Heart left ventricle (tissue), 16 donors: ENCODE results near the gene ELAVL2. TPM values are rescaled to one million over a fixed set of nuclear protein-coding genes. Genes with fewer than 3 reads are reported as not detected.

Experiments
- ATAC-seq, 4 donors: fragments of 200-7000 bp; cut with Tn5 transposase; one replicate each; pipeline ENCODE4 v1.9.1; 2020 to 2022; ENCODE audit warnings: moderate library complexity in 4 of 4, mild to moderate bottlenecking in 3 of 4, moderate number of reproducible peaks in 1 of 4
- DNase-seq, 5 donors: peaks; one replicate each; pipeline ENCODE4 v3.0.0-alpha.2; 2020
- H3K27ac ChIP-seq, 12 donors: fragments of 200-600 bp; sonication (generic) in 4 of 12; one replicate each; pipeline versions ENCODE4 v1.5.0 to v1.8.0; 2016 to 2022; ENCODE audit warnings: mild to moderate bottlenecking in 2 of 12
- H3K27me3 ChIP-seq, 9 donors: fragments of 200-600 bp; sonication (generic) in 2 of 9; one replicate each; pipeline versions ENCODE4 v1.5.1 to v1.8.0; 2016 to 2022; ENCODE audit warnings: mild to moderate bottlenecking in 3 of 9
- H3K36me3 ChIP-seq, 9 donors: fragments of 200-600 bp; sonication (generic) in 2 of 9; one replicate each; pipeline versions ENCODE4 v1.5.0 to v1.8.0; 2018 to 2022; ENCODE audit warnings: mild to moderate bottlenecking in 2 of 9
- H3K4me1 ChIP-seq, 12 donors: fragments of 200-600 bp; sonication (generic) in 4 of 12; one replicate each; pipeline versions ENCODE4 v1.5.0 to v1.8.0; 2016 to 2022; ENCODE audit warnings: mild to moderate bottlenecking in 3 of 12
- H3K4me3 ChIP-seq, 12 donors: fragments of 200-600 bp; sonication (generic) in 4 of 12; one replicate each; pipeline versions ENCODE4 v1.5.0 to v1.8.0; 2017 to 2022; ENCODE audit warnings: mild to moderate bottlenecking in 9 of 12, moderate library complexity in 4 of 12
- H3K9me3 ChIP-seq, 12 donors: fragments of 200-600 bp; sonication (generic) in 4 of 12; one replicate each; pipeline versions ENCODE4 v1.5.0 to v1.8.0; 2016 to 2022; ENCODE audit warnings: mild to moderate bottlenecking in 1 of 12
- CTCF ChIP-seq, 12 donors: fragments of 200-600 bp; sonication (generic) in 4 of 12; IDR thresholded peaks; one replicate each; pipeline versions ENCODE4 v1.5.0 to v1.8.0; 2018 to 2022; ENCODE audit warnings: antibody characterized with exemption in 12 of 12, mild to moderate bottlenecking in 5 of 12
- POLR2A ChIP-seq, 2 donors: fragments of 450-650 bp; IDR thresholded peaks; one replicate each; pipeline ENCODE4 v1.6.1; 2017; ENCODE audit warnings: antibody characterized with exemption in 2 of 2, mild to moderate bottlenecking in 2 of 2, moderate library complexity in 2 of 2
- WGBS, 4 donors: extraction: QIAGEN DNeasy Blood & Tissue Kit in 2 of 4; methylation state at CpG; one replicate each; pipeline versions ENCODE4 v1.1.5 to v1.1.7; 2013 to 2018; 5-methylcytosine and 5-hydroxymethylcytosine counted together
- intact Hi-C, 10 donors: fragments of 100-400 bp; cut with DNase I; formaldehyde crosslinking; loops; one replicate each; pipeline versions ENCODE4 v1.11.1 to v1.14.2; 2022
- polyA plus RNA-seq, 2 donors: library from polyadenylated mRNA; stranded (reverse); fragments of 200-250 nt; gene quantifications; one replicate each; pipeline ENCODE4 v1.2.3, GENCODE V29; 2013
- total RNA-seq, 9 donors: library from RNA; depleted of rRNA in 2 of 9; stranded (reverse); fragments of >200 nt in 2 of 9; fragmentation: NEBNext Ultra II Directional in 3 of 9; extraction: Animal tissue kit (Norgen Biotek cat#: 25700) in 3 of 9; gene quantifications; one replicate each; pipeline versions ENCODE4 v1.1.0 to v1.2.4, GENCODE V29; 2016 to 2023
- donor health status: ischemic (EF 13 %, LVEDD 7.1; RV severe dilation, severe dysfunction).
- donor health status: healthy with polysubstance abuse.
- donor health status: DM: no; HTN: yes; CAD: no.
- donor health status: DM: no; HTN: no; CAD: no.
- donor health status: ischemic (EF 25% LVEDD 6.9; RV normal size, moderate dysfunction).
- donor health status: ischemic (EF 25% LVEDD 5.7; RV mildly dilated, moderate dysfunction).
- donor health status: healthy.
- donor health status: DM: yes; HTN: yes; CAD: no.
- donor health status: ischemic (EF 35%, LVEDD 5.7; RV mildly dilated, moderate dysfunction).
- donor health status: nonischemic (EF 11% LVEDD 7.7; RV severe dilation, severe dysfunction).
- donor health status: DM: yes; HTN: yes; CAD: no.
- donor health status: PGD.
- donor health status: ischemic (EF 29% LVEDD 5.4; RV normal size, mild dysfunction).
- donor health status: nonischemic (EF 23%, LVEDD 6.1; RV moderate dilation, normal function).

The ELAVL2 gene
- total and polyA plus RNA-seq, 11 donors: 0.08 to 0.30 (median 0.19) TPM; not detected in 6

GRCh38 chr9:23829580-23830475 is 3.8 kb upstream of the ELAVL2 start:
- WGBS, 4 donors: 1 to 3% (median 2%) methylated on average over 22 of the region's 22 CpGs
- H3K9me3 ChIP-seq: no peaks in the 10 kb centered on the region
- H3K4me3 ChIP-seq: no peak overlapping the region
- intact Hi-C loops: no loop called here
- peaks cover 0 to 17% (median 5%) of the 10 kb centered on the region in 12 donors for H3K4me1 ChIP-seq
- no peak for ATAC-seq
- H3K27ac ChIP-seq: no peak overlapping the region
- no peaks in the 10 kb centered on the region for H3K36me3 ChIP-seq
- TF ChIP-seq POLR2A (IDR thresholded peaks at IDR 0.05) (no peak), CTCF (IDR thresholded peaks at IDR 0.05) (no peak)
- peaks cover 7 to 96% (median 72%) of the 10 kb centered on the region in 9 donors for H3K27me3 ChIP-seq
- DNase-seq: no peak

GRCh38 chr9:23825700-23826099 is 340 bp downstream of the ELAVL2 start:
- Histone ChIP-seq H3K36me3 (no peaks in the 10 kb centered on the region), H3K9me3 (no peaks in the 10 kb centered on the region), H3K27me3 (peaks cover 39 to 98% (median 86%) of the 10 kb centered on the region in 9 donors), H3K4me1 (peaks cover 0 to 42% (median 13%) of the 10 kb centered on the region in 12 donors), H3K4me3 (peak overlapping the region in 10 of 12 donors; percentile 7 to 62 (median 46)), H3K27ac (no peak overlapping the region)
- ATAC-seq (no peak), DNase-seq (no peak)
- no peak for TF ChIP-seq POLR2A (IDR thresholded peaks at IDR 0.05)
- no peak for TF ChIP-seq CTCF (IDR thresholded peaks at IDR 0.05)
- intact Hi-C loops: no loop called here
- WGBS, 4 donors: 2 to 3% (median 2%) methylated on average over 12 of the region's 12 CpGs

GRCh38 chr9:23824830-23825591 is 1.0 kb downstream of the ELAVL2 start:
- 1 to 3% (median 2%) methylated on average over 20 to 25 of the region's 25 CpGs for WGBS, 4 donors
- Histone ChIP-seq H3K9me3 (no peaks in the 10 kb centered on the region), H3K4me3 (peak overlapping the region in 10 of 12 donors; percentile 7 to 62 (median 46)), H3K27ac (no peak overlapping the region), H3K27me3 (peaks cover 44 to 98% (median 86%) of the 10 kb centered on the region in 9 donors), H3K36me3 (no peaks in the 10 kb centered on the region), H3K4me1 (peaks cover 0 to 45% (median 13%) of the 10 kb centered on the region in 12 donors)
- TF ChIP-seq POLR2A (IDR thresholded peaks at IDR 0.05) (no peak), CTCF (IDR thresholded peaks at IDR 0.05) (no peak)
- ATAC-seq (peak in 2 of 4 donors; percentile 33 to 58), DNase-seq (peak in 1 of 5 donors; percentile 33)
- intact Hi-C loops: no loop called here
